GM04504 (cell line): ENCODE data around the gene TAF1L.
A peak's percentile ranks its signal among the peaks of the same experiment; 100 is the strongest.
"Not testable (repeated sequence)": the region's sequence is repeated elsewhere in the genome, so short reads cannot be mapped to it uniquely, and the experiment has no call there.

Experiments
- DNase-seq: peaks from one replicate; pipeline ENCODE4 v3.0.0-alpha.2; 2012; ENCODE audit warnings: low read depth

Gene TAF1L, protein sequence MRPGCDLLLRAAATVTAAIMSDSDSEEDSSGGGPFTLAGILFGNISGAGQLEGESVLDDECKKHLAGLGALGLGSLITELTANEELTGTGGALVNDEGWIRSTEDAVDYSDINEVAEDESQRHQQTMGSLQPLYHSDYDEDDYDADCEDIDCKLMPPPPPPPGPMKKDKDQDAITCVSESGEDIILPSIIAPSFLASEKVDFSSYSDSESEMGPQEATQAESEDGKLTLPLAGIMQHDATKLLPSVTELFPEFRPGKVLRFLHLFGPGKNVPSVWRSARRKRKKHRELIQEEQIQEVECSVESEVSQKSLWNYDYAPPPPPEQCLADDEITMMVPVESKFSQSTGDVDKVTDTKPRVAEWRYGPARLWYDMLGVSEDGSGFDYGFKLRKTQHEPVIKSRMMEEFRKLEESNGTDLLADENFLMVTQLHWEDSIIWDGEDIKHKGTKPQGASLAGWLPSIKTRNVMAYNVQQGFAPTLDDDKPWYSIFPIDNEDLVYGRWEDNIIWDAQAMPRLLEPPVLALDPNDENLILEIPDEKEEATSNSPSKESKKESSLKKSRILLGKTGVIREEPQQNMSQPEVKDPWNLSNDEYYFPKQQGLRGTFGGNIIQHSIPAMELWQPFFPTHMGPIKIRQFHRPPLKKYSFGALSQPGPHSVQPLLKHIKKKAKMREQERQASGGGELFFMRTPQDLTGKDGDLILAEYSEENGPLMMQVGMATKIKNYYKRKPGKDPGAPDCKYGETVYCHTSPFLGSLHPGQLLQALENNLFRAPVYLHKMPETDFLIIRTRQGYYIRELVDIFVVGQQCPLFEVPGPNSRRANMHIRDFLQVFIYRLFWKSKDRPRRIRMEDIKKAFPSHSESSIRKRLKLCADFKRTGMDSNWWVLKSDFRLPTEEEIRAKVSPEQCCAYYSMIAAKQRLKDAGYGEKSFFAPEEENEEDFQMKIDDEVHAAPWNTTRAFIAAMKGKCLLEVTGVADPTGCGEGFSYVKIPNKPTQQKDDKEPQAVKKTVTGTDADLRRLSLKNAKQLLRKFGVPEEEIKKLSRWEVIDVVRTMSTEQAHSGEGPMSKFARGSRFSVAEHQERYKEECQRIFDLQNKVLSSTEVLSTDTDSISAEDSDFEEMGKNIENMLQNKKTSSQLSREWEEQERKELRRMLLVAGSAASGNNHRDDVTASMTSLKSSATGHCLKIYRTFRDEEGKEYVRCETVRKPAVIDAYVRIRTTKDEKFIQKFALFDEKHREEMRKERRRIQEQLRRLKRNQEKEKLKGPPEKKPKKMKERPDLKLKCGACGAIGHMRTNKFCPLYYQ (N-terminal part only)

DNA sequence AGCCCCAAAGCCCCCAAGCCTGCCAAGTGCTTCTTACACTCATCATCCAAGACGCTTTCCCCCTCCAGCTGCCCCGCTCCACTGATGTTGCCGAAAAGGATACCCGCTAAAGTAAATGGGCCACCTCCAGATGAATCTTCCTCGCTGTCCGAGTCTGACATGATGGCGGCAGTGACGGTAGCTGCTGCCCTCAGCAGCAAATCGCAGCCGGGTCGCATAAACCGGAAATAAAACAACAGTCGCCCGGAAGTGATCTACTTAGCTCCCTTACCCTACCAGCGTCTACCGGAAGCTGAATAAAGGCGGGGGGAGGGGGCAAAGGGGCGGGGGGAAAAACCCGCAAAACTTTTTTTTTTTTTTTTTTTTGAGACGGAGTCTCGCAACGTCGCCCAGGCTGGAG, at the start of gene TAF1L:
Gene TAF1L, minus strand, starts transcription at position 308 of the 400 bp plus-strand sequence. Its CDS starts 90 bp downstream, at position 218.
- no peak for DNase-seq

DNA sequence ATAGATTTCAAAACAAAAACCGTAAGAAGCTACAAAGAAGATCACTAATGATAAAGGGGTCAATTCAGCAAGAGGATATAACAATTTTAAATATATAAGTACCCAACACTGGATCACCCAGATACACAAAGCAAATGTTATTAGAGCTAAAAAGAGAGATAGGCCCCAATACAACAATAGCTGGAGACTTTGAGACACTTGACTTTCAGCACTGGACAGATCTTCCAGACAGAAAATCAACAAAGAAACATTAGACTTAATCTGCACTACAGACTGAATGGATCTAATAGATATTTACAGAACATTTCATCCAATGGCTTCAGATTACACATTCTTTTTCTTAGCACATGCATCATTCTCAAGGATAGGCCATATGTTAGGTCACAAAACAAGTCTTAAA, 46.3 kb upstream of the TAF1L start:
- DNase-seq = no peak

DNA sequence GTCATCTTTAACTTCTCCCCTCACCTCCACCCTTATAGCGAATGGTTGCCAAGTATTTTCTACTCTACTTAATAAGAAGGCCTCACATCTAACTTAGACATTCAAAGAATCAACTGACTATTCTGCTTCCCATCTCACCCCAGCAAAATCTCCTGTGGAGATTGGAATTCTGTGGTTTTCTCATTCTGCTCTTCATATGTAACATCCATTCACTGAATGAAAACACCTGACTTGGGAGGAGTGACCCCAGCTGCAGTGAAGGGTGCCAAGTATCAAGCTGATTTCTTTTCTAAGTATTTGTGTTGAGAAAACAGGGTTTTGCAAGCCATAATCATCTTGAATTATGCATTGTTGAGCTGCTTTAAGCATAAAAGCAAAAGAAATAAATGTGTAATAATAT, 42.5 kb upstream of the TAF1L start:
- no peak for DNase-seq

DNA sequence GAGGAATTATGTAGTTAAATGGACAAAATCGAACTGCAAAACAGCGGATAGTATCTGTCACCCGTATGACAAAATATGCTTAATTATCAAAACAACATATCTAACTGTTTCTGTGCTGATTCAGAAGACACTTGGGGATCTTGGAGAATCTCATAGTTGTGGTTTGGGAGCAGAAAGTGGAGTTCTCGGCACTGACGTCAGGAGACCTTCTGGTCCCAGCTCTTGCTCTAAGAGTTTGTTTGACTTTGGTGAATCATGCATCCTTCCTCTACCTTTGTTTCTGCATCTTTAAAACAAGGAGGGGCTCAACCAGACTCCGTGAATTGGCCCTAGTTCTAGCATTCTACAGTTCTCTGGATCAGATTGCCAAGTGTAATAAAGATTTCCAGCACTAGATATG, 37.0 kb upstream of the TAF1L start:
- peak; percentile 30 for DNase-seq

DNA sequence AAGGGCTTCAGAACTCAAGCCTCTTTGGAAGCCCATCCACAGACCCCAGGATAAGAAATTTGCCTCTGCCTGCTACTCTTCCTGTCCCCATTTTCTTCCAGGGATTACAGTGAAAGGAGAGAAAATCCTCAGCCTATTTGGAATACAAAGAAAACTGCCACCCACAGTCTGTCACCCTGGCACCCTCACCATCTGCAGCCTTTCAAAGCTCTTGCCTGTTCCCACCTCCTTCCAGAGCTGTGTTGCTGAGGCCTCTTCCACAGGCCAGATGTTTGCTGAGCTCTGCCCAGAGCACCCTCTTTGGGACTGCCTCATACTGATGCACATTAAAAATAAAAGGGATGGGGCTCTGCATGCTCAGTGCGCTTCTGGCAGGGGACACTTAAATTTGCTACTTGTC, 35.9 kb upstream of the TAF1L start:
- no peak for DNase-seq

DNA sequence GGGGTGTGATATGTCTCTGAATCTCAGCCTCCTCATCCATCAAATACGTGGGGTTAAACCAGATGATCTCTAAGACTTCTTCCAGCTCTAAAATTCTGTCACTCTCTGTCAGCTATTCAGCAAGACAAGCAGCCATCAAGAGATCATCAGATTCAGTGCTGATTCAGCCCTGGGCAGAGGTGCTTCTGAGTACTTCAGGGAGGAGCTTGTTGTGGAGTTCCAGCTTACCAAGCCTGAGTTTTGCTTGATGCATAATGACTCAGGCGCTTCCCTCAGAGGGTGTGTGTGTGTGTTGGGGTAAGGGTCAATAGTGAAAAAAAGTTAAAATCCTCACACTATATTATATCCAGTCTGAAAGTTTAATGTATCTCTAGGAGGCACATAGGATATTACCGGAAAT, 29.6 kb upstream of the TAF1L start:
- no peak for DNase-seq

DNA sequence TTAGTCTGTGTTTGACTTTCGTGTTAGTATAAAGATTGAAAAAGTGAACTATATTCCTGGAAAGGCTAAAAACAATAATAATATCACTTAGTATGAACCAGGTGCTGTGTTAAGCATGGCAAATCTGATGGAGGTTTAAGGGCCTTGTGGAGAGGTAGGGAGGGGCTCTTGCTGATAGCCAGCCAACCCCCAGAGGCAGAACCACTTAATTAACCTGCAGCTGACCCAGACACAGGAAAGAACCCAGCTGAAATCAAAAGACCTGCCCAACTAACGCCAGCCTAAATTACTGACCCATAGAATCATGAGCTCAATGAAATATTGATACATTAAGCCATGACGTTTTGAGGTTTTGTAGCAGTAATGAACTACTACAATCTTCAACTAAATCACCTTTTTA, 28.3 kb upstream of the TAF1L start:
- DNase-seq = no peak

DNA sequence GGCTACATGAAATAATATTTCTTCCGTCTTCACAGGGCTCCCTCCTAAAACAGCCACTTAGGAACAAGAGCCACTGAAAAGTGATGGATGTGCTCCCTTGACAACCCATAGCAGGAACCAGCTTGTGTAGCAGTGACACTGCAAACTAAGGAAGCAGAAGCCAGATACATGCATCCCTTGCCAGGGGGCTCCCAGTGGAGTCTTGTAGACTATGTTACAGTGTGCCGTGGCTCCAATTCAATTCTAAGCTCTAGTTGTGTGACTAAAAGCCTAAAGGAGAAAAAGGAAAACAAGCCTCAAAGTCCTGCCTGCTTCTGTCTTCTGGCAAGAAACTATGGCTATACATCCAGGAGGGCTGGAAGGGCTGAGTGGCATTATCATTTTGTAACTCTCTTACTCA, 12.2 kb upstream of the TAF1L start:
- DNase-seq = no peak

DNA sequence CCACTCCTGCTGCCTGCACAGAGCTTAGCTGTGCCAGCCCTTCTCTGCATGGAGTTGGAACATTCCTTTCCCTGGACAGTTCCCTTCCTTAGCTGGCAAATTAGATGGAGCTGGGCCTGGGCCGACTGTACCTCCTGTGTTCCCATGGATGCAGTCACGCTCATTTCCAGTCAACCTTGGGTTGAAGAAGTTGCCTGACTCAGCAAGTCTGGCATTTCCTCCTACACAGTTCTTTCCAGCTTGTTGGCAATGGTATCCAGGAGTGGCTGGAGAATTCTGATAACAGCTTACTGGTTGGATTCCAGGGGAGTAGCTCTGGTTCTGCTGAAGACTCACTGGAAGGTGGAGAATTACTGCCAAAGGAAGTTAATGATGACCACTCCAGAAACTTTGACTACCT, 9.2 kb upstream of the TAF1L start:
- DNase-seq = peak; percentile 44

DNA sequence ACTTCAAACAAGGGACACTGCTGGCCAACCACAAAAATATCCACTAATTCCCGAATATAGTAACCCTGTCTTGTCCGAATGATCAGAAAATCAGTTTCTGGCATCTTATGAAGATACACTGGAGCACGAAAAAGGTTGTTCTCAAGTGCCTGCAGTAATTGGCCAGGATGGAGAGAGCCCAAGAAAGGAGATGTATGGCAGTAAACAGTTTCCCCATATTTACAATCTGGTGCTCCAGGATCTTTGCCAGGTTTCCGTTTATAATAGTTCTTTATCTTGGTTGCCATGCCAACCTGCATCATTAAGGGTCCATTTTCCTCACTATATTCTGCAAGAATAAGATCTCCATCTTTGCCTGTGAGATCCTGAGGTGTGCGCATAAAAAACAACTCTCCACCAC, 2.3 kb downstream of the TAF1L start:
- not testable (repeated sequence) for DNase-seq

DNA sequence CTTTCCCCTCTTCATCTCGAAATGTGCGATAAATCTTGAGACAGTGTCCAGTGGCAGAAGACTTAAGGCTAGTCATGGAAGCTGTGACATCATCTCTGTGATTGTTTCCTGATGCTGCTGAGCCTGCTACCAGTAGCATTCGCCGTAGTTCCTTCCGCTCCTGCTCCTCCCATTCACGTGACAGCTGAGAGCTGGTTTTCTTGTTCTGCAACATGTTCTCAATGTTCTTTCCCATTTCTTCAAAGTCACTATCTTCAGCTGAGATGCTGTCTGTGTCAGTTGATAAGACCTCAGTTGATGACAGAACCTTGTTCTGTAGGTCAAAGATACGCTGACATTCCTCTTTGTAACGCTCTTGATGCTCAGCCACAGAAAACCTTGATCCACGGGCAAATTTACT, 3.5 kb downstream of the TAF1L start:
- DNase-seq = no peak

DNA sequence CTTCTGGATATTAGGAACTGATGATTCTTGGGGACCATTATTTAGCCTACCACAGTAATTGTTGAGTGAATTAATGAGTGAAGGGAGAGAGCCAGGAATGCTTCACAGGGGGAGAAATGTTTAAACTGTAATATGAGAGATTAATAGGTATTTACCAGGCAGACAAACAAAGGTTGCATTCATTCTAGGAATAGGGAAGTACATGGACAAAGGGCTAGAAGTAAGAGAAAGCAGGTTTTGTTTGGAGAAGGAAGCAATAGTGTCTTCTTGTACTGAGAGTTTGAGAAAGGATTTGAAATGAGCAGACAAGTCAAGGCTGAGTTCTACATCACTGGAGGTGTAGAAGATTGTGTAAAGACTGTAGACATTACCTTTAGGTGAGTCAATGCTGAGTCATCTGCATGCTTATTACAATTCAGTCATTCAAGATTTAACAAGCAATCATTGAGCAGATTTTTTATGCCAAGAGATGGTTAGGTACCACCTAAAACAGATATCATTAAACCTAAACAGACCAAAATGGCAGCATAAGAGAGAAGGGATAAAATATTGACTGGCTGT, 8.0 kb downstream of the TAF1L start:
- no peak for DNase-seq

DNA sequence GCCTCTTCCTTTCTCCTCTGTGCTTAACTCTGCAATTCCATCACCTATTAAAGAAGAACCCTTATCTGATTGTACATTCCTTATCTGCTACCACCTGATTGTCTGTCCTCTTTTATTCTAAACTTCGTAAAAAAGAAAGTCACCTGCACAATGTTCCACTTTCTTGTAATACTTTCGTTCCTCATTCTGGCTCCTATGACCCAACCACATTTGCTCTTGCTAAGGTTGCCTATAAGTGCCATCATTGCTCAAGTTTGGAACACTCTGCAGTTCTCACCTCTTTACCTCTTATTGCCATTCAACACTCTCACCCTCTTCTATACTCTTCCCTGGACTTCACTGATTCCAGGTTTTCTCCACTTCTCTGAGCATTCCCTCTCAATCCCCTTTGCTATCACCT, 10.1 kb downstream of the TAF1L start:
- DNase-seq = no peak

DNA sequence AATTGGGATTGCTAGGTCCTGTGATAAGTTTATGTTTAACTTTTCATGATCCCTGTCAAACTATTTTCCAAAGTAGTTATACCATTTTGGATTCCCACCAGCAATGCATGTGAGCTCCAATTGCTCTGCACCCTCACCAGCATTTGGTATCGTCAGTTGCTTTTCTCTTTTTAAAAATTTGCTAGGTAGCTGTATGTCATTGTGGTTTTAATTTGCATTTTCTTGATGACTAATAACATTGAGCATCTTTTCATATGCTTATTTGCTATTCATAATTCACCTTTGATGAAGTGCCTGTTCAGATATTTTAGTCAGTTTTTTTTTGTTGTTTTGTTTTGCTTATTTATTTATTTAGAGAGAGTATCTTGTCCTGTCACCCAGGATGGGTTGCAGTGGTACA, 12.5 kb downstream of the TAF1L start:
- no peak for DNase-seq

DNA sequence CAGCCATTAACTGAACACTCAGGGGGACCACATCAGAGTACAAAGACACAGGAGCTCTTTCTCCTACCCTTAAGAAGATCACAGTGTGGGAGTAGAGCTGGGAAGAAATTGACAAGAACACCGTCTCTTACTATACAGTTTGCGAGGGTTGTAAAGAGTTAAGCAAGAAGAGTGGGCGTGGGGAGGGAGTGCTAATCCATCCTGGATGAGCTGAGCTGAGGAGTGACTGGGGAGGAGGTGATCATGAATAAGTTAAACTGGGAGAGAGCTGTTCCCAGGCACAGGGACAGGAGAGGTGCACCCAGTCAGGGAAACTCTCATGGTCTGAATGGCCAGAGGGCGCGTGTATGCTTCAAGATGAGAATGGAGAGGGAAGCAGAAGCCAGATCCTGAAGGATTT, 17.2 kb downstream of the TAF1L start:
- DNase-seq = no peak

DNA sequence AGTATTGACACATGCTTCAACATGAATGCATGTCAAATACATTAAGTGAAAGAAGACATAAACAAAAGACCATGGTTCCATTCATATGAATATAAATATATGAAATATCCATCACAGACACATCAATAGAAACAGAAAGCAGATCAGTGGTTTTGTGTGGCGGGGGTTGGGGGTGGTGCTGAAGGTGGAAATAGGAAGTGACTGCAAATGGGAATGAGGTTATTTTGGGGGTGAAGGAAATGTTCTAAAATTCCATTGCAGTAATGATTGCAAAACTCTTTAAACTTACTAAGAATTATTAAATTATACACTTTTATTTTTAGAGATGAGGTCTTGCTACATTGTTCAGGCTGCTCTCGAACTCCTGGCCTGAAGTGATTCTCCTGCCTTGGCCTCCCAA, 28.7 kb downstream of the TAF1L start:
- DNase-seq = no peak

DNA sequence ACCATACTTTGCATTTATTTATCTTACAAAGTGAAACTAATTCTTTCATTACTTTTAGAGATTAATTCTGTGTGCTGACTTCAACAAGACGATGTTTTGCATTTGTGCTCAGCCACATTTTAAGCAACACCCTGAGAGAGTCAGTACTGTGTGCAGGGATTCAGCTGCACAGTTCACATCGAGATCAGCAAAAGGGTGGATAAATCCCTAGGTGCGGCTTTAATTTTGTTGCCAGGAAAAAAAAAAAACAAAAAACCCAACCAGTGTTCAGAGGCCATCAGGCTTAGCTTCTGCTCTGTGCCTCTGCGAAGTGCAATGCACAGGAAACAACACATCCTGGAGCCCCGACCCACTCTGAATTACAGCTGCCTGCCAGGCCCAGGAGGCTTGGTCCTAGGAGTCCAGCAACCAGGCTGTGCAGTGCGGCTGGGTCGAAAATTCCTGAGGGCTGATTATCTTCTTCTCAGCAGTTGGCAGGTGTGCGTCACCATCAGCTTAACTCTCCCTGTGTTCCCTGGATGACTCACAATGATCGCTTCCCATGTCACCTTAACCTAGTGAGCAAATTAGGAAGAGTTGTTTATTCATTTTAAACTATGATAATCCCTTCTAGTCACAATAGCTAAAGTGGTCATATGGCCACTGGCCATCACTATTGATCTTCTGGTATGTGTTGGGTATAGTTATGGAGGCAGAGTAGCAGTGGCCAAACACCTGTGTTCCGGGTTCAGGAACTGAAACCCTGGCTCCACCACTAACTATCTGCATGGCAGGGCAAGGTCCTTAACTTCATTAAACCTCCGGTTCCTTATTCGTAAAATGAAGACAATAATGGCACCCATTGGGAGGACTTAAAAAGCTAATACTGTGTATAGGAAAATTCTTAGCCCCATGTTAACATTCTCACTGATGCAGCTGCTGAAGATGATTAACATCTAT, 31.3 kb downstream of the TAF1L start:
- no peak for DNase-seq

DNA sequence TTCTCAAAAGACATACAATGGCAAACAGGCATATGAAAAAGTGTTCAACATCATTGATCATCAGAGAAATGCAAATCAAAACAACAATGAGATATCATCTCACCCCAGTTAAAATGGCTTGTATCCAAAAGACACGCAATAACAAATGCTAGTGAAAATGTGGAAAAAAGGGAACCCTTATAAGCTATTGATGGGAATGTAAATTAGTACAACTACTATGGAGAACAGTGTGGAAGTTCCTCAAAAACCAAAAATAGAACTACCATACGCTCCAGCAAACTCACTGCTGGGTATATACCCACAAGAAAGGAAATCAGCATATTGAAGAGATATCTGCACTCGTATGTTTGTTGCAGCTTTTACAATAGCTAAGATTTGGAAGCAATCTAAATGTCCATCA, 36.4 kb downstream of the TAF1L start:
- DNase-seq = not testable (repeated sequence)

DNA sequence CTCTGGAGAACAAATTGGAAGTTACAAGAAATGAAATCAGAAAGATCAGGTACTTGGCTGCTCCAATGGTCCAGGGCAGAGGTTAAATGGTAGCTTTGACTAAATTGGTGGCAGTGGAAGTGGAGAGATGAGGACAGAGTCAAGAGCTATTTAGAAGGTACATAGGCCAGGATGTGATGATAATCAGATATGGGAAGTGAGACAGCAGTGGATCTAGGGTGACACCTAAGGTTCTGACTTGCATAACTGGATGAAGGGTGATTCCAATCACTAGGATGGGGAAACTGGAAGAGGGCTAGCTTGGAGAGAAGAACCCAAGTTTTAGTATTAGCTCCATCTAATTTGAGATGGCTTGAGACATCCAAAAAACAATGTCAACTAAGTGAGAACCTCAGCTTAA, 38.5 kb downstream of the TAF1L start:
- DNase-seq = no peak

DNA sequence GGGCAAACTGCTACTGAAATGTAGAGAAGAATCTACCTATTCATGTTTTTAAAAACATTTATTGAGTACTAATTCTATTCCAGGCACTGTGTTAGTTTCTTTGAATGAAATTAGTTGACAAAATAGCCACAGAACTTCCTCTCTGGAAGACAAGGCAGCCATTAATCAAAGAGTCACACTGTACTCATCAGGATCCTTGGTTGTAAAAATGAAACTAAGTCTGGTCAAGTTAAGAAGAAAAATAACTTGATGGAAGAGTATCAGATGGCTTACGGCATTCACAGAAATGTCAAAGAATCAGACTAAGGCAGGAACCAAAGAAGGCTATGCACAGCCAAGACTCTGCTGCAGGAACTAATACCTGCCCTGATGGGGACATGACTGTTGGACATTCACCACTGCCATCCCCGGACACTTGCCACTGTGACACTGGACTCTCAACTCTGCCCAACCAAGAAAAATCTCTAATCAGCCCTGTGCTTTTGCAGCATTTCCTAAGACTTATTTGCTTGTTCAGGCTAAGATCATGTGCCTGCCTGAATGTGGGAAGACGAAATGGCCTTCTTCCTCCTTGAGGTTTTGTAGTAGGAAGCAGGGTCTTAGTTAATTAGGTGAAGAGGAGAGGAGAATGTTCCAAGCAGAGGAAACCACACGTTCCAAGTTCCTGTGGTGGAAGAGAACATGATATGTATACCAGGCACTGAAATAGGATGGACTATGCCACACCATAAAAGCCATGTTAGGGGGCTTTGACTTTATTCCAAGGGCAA, 39.2 kb downstream of the TAF1L start:
- no peak for DNase-seq
